WTC11 (cell line): ENCODE measurements around the gene GRB10.
"Not testable (repeated sequence)": the region's sequence is repeated elsewhere in the genome, so short reads cannot be mapped to it uniquely, and the experiment has no call there.

ENCODE experiments used
- ATF1 ChIP-seq: sonication (generic); formaldehyde crosslinking; IDR thresholded peaks from 2 replicates; pipeline ENCODE4 v1.8.1; 2023; ENCODE audit warnings: mild to moderate bottlenecking, moderate library complexity, missing genetic modification reagents
- ATF6 ChIP-seq: sonication (generic); formaldehyde crosslinking; IDR thresholded peaks from 2 replicates; pipeline ENCODE4 v1.8.1; 2023; ENCODE audit warnings: mild to moderate bottlenecking, missing genetic modification reagents
- CREB1 ChIP-seq: sonication (generic); formaldehyde crosslinking; IDR thresholded peaks from 2 replicates; pipeline ENCODE4 v1.8.0; 2023; ENCODE audit warnings: mild to moderate bottlenecking, missing genetic modification reagents
- CREM ChIP-seq: sonication (generic); formaldehyde crosslinking; IDR thresholded peaks from 2 replicates; pipeline ENCODE4 v1.8.1; 2022; ENCODE audit warnings: mild to moderate bottlenecking, missing genetic modification reagents, moderate library complexity
- CTCF ChIP-seq: fragments of 200-600 bp; IDR thresholded peaks from 2 replicates; pipeline ENCODE4 v1.8.0; 2022; ENCODE audit warnings: antibody characterized with exemption
- ESRRA ChIP-seq: sonication (generic); formaldehyde crosslinking; IDR thresholded peaks from 2 replicates; pipeline ENCODE4 v1.8.1; 2022; ENCODE audit warnings: mild to moderate bottlenecking, missing genetic modification reagents, borderline replicate concordance
- ETV6 ChIP-seq: sonication (generic); formaldehyde crosslinking; IDR thresholded peaks from 2 replicates; pipeline ENCODE4 v1.8.1; 2022; ENCODE audit warnings: mild to moderate bottlenecking, missing genetic modification reagents
- NR2C2 ChIP-seq: sonication (generic); formaldehyde crosslinking; IDR thresholded peaks from 2 replicates; pipeline ENCODE4 v1.8.0; 2022; ENCODE audit warnings: mild to moderate bottlenecking, missing genetic modification reagents
- PRDM15 ChIP-seq: sonication (generic); formaldehyde crosslinking; IDR thresholded peaks from 2 replicates; pipeline ENCODE4 v1.8.0; 2022; ENCODE audit warnings: missing genetic modification reagents
- USF1 ChIP-seq: sonication (generic); formaldehyde crosslinking; IDR thresholded peaks from 2 replicates; pipeline ENCODE4 v1.8.0; 2022; ENCODE audit warnings: mild to moderate bottlenecking, missing genetic modification reagents
- ZMAT4 ChIP-seq: fragments of 250-450 bp; sonication (Bioruptor Pico); IDR thresholded peaks from 2 replicates; pipeline ENCODE4 v1.9.0; 2021; ENCODE audit warnings: mild to moderate bottlenecking

GRCh38 chr7:50580666-50581065, 202.0 kb downstream of the GRB10 start:
- TF ChIP-seq CTCF; NR2C2 (CRISPR knock-in tag); ATF1 (CRISPR knock-in tag); CREM (CRISPR knock-in tag); ZMAT4 (CRISPR knock-in tag); ATF6 (CRISPR knock-in tag); ESRRA (CRISPR knock-in tag); USF1 (CRISPR knock-in tag); PRDM15 (CRISPR knock-in tag); CREB1; ETV6 (CRISPR knock-in tag): not testable (repeated sequence)
